Activated naive CD4-positive, alpha-beta T cell treated with anti-CD3 and anti-CD28 coated beads, Interleukin-2, amount 50 U/mL, for 72 hours (primary cell): Measurements from ENCODE around the gene GALNT2. TPM values are rescaled to one million over a fixed set of nuclear protein-coding genes. Genes with fewer than 3 reads are reported as not detected.

Experiments used
- ATAC-seq, 2 donors: fragments of 150-1000 bp; cut with Tn5 transposase; 2 replicates each; pipeline ENCODE4 v1.10.0; 2021; ENCODE audit warnings: mild to moderate bottlenecking in 2 of 2, moderate library complexity in 2 of 2
- DNase-seq, 2 donors: peaks; one replicate each; pipeline ENCODE4 v3.0.0; 2021 to 2022; ENCODE audit warnings: low spot score in 2 of 2
- H3K27ac Mint-ChIP-seq, 2 donors: one replicate each; pipeline ENCODE4 v1.8.0; 2022; ENCODE audit warnings: mild to moderate bottlenecking in 2 of 2, mixed read lengths in 2 of 2
- H3K36me3 Mint-ChIP-seq, 2 donors: one replicate each; pipeline ENCODE4 v1.8.0; 2022; ENCODE audit warnings: mixed read lengths in 2 of 2
- H3K9me3 Mint-ChIP-seq, 2 donors: one replicate each; pipeline ENCODE4 v1.8.0; 2022; ENCODE audit warnings: mixed read lengths in 2 of 2
- total RNA-seq, 2 donors: library from RNA; stranded (reverse); gene quantifications; one replicate each; pipeline ENCODE4 v1.2.3, GENCODE V29; 2022

GALNT2 gene
- total RNA-seq, 2 donors from 2014 or later, result 58.9 to 88.0 TPM

GRCh38 chr1:230148126-230148652, 81.2 kb downstream of the GALNT2 start:
- no peaks in the 10 kb centered on the region for H3K9me3 Mint-ChIP-seq
- H3K27ac Mint-ChIP-seq, result peak overlapping the region in 1 of 2 donors; percentile 79
- ATAC-seq (no peak), DNase-seq (no peak)
- peaks cover 0 to 18% of the 10 kb centered on the region in 2 donors for H3K36me3 Mint-ChIP-seq

GRCh38 chr1:230148768-230149469, 81.9 kb downstream of the GALNT2 start:
- DNase-seq (no peak), ATAC-seq (no peak)
- no peaks in the 10 kb centered on the region for H3K9me3 Mint-ChIP-seq
- peak overlapping the region; percentile 50 to 79 for H3K27ac Mint-ChIP-seq
- peaks cover 0 to 18% of the 10 kb centered on the region in 2 donors for H3K36me3 Mint-ChIP-seq

- peak overlapping the region in 1 of 2 donors; percentile 50 for H3K27ac Mint-ChIP-seq
- peak in 1 of 2 donors; percentile 29 for ATAC-seq
- DNase-seq, result no peak
- H3K36me3 Mint-ChIP-seq, result peaks cover 0 to 18% of the 10 kb centered on the region in 2 donors
- no peaks in the 10 kb centered on the region for H3K9me3 Mint-ChIP-seq
These were observed 82.9 kb downstream of the GALNT2 start for GRCh38 chr1:230149751-230150584.

GRCh38 chr1:230150615-230151014, 83.6 kb downstream of the GALNT2 start:
- Mint-ChIP-seq H3K9me3 (no peaks in the 10 kb centered on the region), H3K36me3 (peaks cover 0 to 18% of the 10 kb centered on the region in 2 donors), H3K27ac (no peak overlapping the region)
- no peak for DNase-seq
- no peak for ATAC-seq

- peaks cover 0 to 9% of the 10 kb centered on the region in 2 donors for H3K36me3 Mint-ChIP-seq
- DNase-seq (no peak), ATAC-seq (no peak)
- no peaks in the 10 kb centered on the region for H3K9me3 Mint-ChIP-seq
- H3K27ac Mint-ChIP-seq, result no peak overlapping the region
These were observed 85.0 kb downstream of the GALNT2 start for GRCh38 chr1:230151924-230152468.

- no peak for DNase-seq
- peaks cover 0 to 9% of the 10 kb centered on the region in 2 donors for H3K36me3 Mint-ChIP-seq
- H3K9me3 Mint-ChIP-seq, result no peaks in the 10 kb centered on the region
- no peak for ATAC-seq
- H3K27ac Mint-ChIP-seq, result no peak overlapping the region
These were observed 86.0 kb downstream of the GALNT2 start for GRCh38 chr1:230152999-230153398.

GRCh38 chr1:230153641-230154296, 86.7 kb downstream of the GALNT2 start:
- Mint-ChIP-seq H3K9me3 (no peaks in the 10 kb centered on the region), H3K27ac (peak overlapping the region in 1 of 2 donors; percentile 36), H3K36me3 (peaks cover 0 to 9% of the 10 kb centered on the region in 2 donors)
- DNase-seq, result no peak
- no peak for ATAC-seq

GRCh38 chr1:230155021-230155420, 88.0 kb downstream of the GALNT2 start:
- DNase-seq (no peak), ATAC-seq (no peak)
- Mint-ChIP-seq H3K36me3 (peaks cover 0 to 9% of the 10 kb centered on the region in 2 donors), H3K9me3 (no peaks in the 10 kb centered on the region), H3K27ac (peak overlapping the region in 1 of 2 donors; percentile 31)

- ATAC-seq (no peak), DNase-seq (no peak)
- H3K36me3 Mint-ChIP-seq, result peaks cover 0 to 9% of the 10 kb centered on the region in 2 donors
- no peaks in the 10 kb centered on the region for H3K9me3 Mint-ChIP-seq
- H3K27ac Mint-ChIP-seq, result no peak overlapping the region
These were observed 89.0 kb downstream of the GALNT2 start for GRCh38 chr1:230156068-230156467.

GRCh38 chr1:230156536-230156935, 89.5 kb downstream of the GALNT2 start:
- ATAC-seq (peak in 1 of 2 donors; percentile 43), DNase-seq (no peak)
- Mint-ChIP-seq H3K36me3 (peaks cover 0 to 4% of the 10 kb centered on the region in 2 donors), H3K9me3 (no peaks in the 10 kb centered on the region), H3K27ac (no peak overlapping the region)

- DNase-seq (no peak), ATAC-seq (no peak)
- Mint-ChIP-seq H3K27ac (no peak overlapping the region), H3K9me3 (no peaks in the 10 kb centered on the region), H3K36me3 (no peaks in the 10 kb centered on the region)
These were observed 90.7 kb downstream of the GALNT2 start for GRCh38 chr1:230157420-230158390.

- Mint-ChIP-seq H3K27ac (no peak overlapping the region), H3K9me3 (no peaks in the 10 kb centered on the region)
- ATAC-seq, result no peak
These were observed 91.6 kb downstream of the GALNT2 start for GRCh38 chr1:230158415-230159291.

GRCh38 chr1:230159580-230159979, 92.5 kb downstream of the GALNT2 start:
- Mint-ChIP-seq H3K36me3 (no peaks in the 10 kb centered on the region), H3K9me3 (no peaks in the 10 kb centered on the region), H3K27ac (no peak overlapping the region)
- DNase-seq, result no peak
- no peak for ATAC-seq

More at GRCh38 chr1:230158415-230159291, 91.6 kb downstream of the GALNT2 start:
- DNase-seq, result no peak
- no peaks in the 10 kb centered on the region for H3K36me3 Mint-ChIP-seq

- no peaks in the 10 kb centered on the region for H3K9me3 Mint-ChIP-seq
- peak in 1 of 2 donors; percentile 50 for ATAC-seq
- no peak overlapping the region for H3K27ac Mint-ChIP-seq
- no peak for DNase-seq
- H3K36me3 Mint-ChIP-seq, result peaks cover 0 to under 1% of the 10 kb centered on the region in 2 donors
These were observed 94.1 kb downstream of the GALNT2 start for GRCh38 chr1:230160957-230161771.
